HepG2 (cell line): ENCODE measurements around the gene USP20. TPM values are rescaled to one million over a fixed set of nuclear protein-coding genes. Genes with fewer than 3 reads are reported as not detected.

Experiments
- ATAC-seq: fragments of 200-7000 bp; cut with Tn5 transposase; 3 replicates; pipeline ENCODE4 v1.9.1; 2020; ENCODE audit warnings: mild to moderate bottlenecking, moderate library complexity
- BruUV-seq: library from RNA; stranded (reverse); fragments of 400-500 nt; replicated peaks from 2 replicates; lab custom pipeline; 2021; lab: Mats Ljungman, UMichigan
- CTCF ChIA-PET: fragments of 300-600 bp; formaldehyde crosslinking; extraction: SDS; loops from one replicate; lab custom pipeline; 2021; ENCODE audit warnings: low total read pairs, inconsistent platforms, low intra/inter-chr PET ratio; lab: Yijun Ruan, JAX
- POLR2A ChIA-PET: fragments of 350-600 bp; sonication (Branson Sonifier 250); formaldehyde crosslinking; loops from one replicate; lab custom pipeline; 2020; ENCODE audit warnings: antibody characterized with exemption, inconsistent platforms; lab: Yijun Ruan, JAX
- DNase-seq: peaks from one replicate; pipeline ENCODE4 v3.0.0-alpha.2; 2015; ENCODE audit warnings: low spot score
- FAIRE-seq: peaks from 3 replicates; lab custom pipeline; 2011; peaks lifted over from hg19 to GRCh38; lab: Jason Lieb, UNC
- H2AFZ ChIP-seq: one replicate; pipeline ENCODE4 v1.6.1; 2011; ENCODE audit warnings: low read length, inconsistent platforms
- H3K27ac ChIP-seq: fragments of 300-600 bp; 3 replicates; pipeline ENCODE4 v1.8.0; 2011; ENCODE audit warnings: mixed run types, mild to moderate bottlenecking, mixed read lengths, low read length, inconsistent platforms; ENCODE audit not compliant: insufficient read depth; ENCODE audit errors: extremely low read length
- H3K27me3 ChIP-seq, 2 experiments: fragments of 200-600 bp in 1 of 2; 2 replicates in 1 of 2; 3 replicates in 1 of 2; pipeline versions ENCODE4 v1.6.0 to v1.8.0; 2011; ENCODE audit warnings: low read length in 2 of 2, mild to moderate bottlenecking in 2 of 2, moderate library complexity in 2 of 2, inconsistent platforms in 1 of 2; ENCODE audit not compliant: insufficient read depth in 2 of 2, control insufficient read depth in 1 of 2
- H3K36me3 ChIP-seq, 2 experiments: fragments of 200-600 bp in 1 of 2; replicated peaks in 1 of 2; 2 replicates in 1 of 2; 3 replicates in 1 of 2; pipeline versions ENCODE4 v1.5.1 to v1.8.0; 2011; ENCODE audit warnings: low read length in 2 of 2, inconsistent platforms in 1 of 2; ENCODE audit not compliant: insufficient read depth in 2 of 2, control insufficient read depth in 1 of 2
- H3K4me1 ChIP-seq: 2 replicates; pipeline ENCODE4 v1.5.1; 2012; ENCODE audit warnings: low read length, inconsistent platforms; ENCODE audit not compliant: insufficient read depth
- H3K4me2 ChIP-seq: 2 replicates; pipeline ENCODE4 v1.6.0; 2011; ENCODE audit warnings: low read depth, low read length, inconsistent platforms
- H3K4me3 ChIP-seq, 3 experiments: fragments of 200-600 bp in 1 of 3; sonication (generic), shearing (Covaris generic) in 1 of 3; replicated peaks in 1 of 3; 2 replicates each; pipeline ENCODE4 v1.5.1; 2011 to 2016; ENCODE audit warnings: low read length in 3 of 3, inconsistent platforms in 2 of 3, low read depth in 2 of 3, mild to moderate bottlenecking in 2 of 3, control low read depth in 1 of 3, mixed read lengths in 1 of 3; ENCODE audit not compliant: insufficient read depth in 1 of 3
- H3K79me2 ChIP-seq: one replicate; pipeline ENCODE4 v1.6.1; 2011; ENCODE audit warnings: low read length, inconsistent platforms; ENCODE audit not compliant: insufficient read depth
- H3K9ac ChIP-seq: 2 replicates; pipeline ENCODE4 v1.6.0; 2011; ENCODE audit warnings: mild to moderate bottlenecking, low read depth, low read length, inconsistent platforms; ENCODE audit not compliant: insufficient read depth
- H3K9me3 ChIP-seq: 2 replicates; pipeline ENCODE4 v1.5.1; 2012; ENCODE audit warnings: mild to moderate bottlenecking, low read length
- H4K20me1 ChIP-seq: 2 replicates; pipeline ENCODE4 v1.6.0; 2011; ENCODE audit warnings: inconsistent platforms, mild to moderate bottlenecking, low read length, moderate library complexity; ENCODE audit not compliant: insufficient read depth
- AKAP8 ChIP-seq: sonication (generic); formaldehyde crosslinking; IDR thresholded peaks from 2 replicates; pipeline ENCODE4 v1.5.1; 2020; ENCODE audit warnings: mild to moderate bottlenecking, missing genetic modification reagents
- CERS6 ChIP-seq: sonication (generic); formaldehyde crosslinking; IDR thresholded peaks from 2 replicates; pipeline ENCODE4 v1.5.0; 2020; ENCODE audit warnings: missing genetic modification reagents
- GABPA ChIP-seq, 2 experiments: IDR thresholded peaks; 2 replicates each; pipeline ENCODE4 v1.6.1; 2011 to 2016; ENCODE audit warnings: low read depth in 2 of 2, low read length in 1 of 2, missing biosample characterization in 1 of 2, missing genetic modification characterization in 1 of 2
- HMGA1 ChIP-seq: sonication (generic); formaldehyde crosslinking; conservative IDR thresholded peaks from 2 replicates; pipeline ENCODE4 v1.4.0; 2020; ENCODE audit warnings: missing genetic modification reagents
- ISL2 ChIP-seq: sonication (generic); formaldehyde crosslinking; IDR thresholded peaks from 2 replicates; pipeline ENCODE4 v1.5.0; 2020; ENCODE audit warnings: missing genetic modification reagents
- JARID2 ChIP-seq: sonication (generic); formaldehyde crosslinking; IDR thresholded peaks from 2 replicates; pipeline ENCODE4 v1.8.1; 2023; ENCODE audit warnings: missing genetic modification reagents, inconsistent platforms; ENCODE audit not compliant: insufficient replicate concordance
- KLF11 ChIP-seq: IDR thresholded peaks from 2 replicates; pipeline ENCODE4 v1.6.1; 2016; ENCODE audit warnings: missing compliant biosample characterization
- MIER2 ChIP-seq: IDR thresholded peaks from 2 replicates; pipeline ENCODE4 v1.6.1; 2016; ENCODE audit warnings: missing biosample characterization, missing genetic modification reagents
- MIXL1 ChIP-seq: IDR thresholded peaks from 2 replicates; pipeline ENCODE4 v1.6.1; 2016
- NCOR1 ChIP-seq: fragments of 200-600 bp; sonication (generic); IDR thresholded peaks from 2 replicates; pipeline ENCODE4 v1.7.0; 2017; ENCODE audit warnings: antibody characterized with exemption, low read length, borderline replicate concordance
- NR2F1 ChIP-seq, 2 experiments: fragments of 450-650 bp in 1 of 2; formaldehyde crosslinking in 1 of 2; IDR thresholded peaks; 2 replicates each; pipeline versions ENCODE4 v1.5.0 to v1.6.1; 2016 to 2020; ENCODE audit warnings: mild to moderate bottlenecking in 1 of 2, missing compliant biosample characterization in 1 of 2, missing genetic modification reagents in 1 of 2, moderate library complexity in 1 of 2
- PHF8 ChIP-seq: sonication (generic); formaldehyde crosslinking; IDR thresholded peaks from 2 replicates; pipeline ENCODE4 v1.5.0; 2020; ENCODE audit warnings: missing genetic modification reagents
- THAP7 ChIP-seq: sonication (generic); formaldehyde crosslinking; IDR thresholded peaks from 2 replicates; pipeline ENCODE4 v1.8.1; 2023; ENCODE audit warnings: mild to moderate bottlenecking, missing genetic modification reagents
- ZFX ChIP-seq: sonication (generic); formaldehyde crosslinking; IDR thresholded peaks from 2 replicates; pipeline ENCODE4 v1.4.0; 2020; ENCODE audit warnings: mild to moderate bottlenecking, low read depth, missing genetic modification reagents, moderate library complexity
- ZNF274 ChIP-seq: sonication (generic); formaldehyde crosslinking; IDR thresholded peaks from 2 replicates; pipeline ENCODE4 v1.5.1; 2020; ENCODE audit warnings: mild to moderate bottlenecking, missing genetic modification reagents
- ZNF296 ChIP-seq: sonication (generic); formaldehyde crosslinking; conservative IDR thresholded peaks from 2 replicates; pipeline ENCODE4 v1.5.0; 2020; ENCODE audit warnings: mild to moderate bottlenecking, missing genetic modification reagents
- ZNF383 ChIP-seq: sonication (generic); formaldehyde crosslinking; IDR thresholded peaks from 2 replicates; pipeline ENCODE4 v1.4.0; 2020; ENCODE audit warnings: missing genetic modification reagents, mild to moderate bottlenecking, borderline replicate concordance
- ZNF652 ChIP-seq: IDR thresholded peaks from 2 replicates; pipeline ENCODE4 v1.6.1; 2016; ENCODE audit warnings: low read depth, borderline replicate concordance
- ZSCAN20 ChIP-seq: sonication (generic); formaldehyde crosslinking; IDR thresholded peaks from 2 replicates; pipeline ENCODE4 v1.4.0; 2020; ENCODE audit warnings: missing genetic modification reagents, mild to moderate bottlenecking, borderline replicate concordance
- WGBS: methylation state at CpG from one replicate; pipeline ENCODE4 v1.1.6; 2017; ENCODE audit warnings: low lambda C conversion rate; 5-methylcytosine and 5-hydroxymethylcytosine counted together
- in situ Hi-C: cut with HindIII; loops from 2 replicates; pipeline ENCODE4 v1.10.0; 2017; ENCODE audit warnings: low pct_unique_long_range_greater_than_20kb; ENCODE audit not compliant: extremely low pct_ligation_motif_present
- intact Hi-C: fragments of 100-400 bp; cut with micrococcal nuclease; formaldehyde crosslinking; loops from one replicate; pipeline ENCODE4 v1.10.0; 2022; ENCODE audit not compliant: unreplicated experiment
- polyA plus RNA-seq, 8 experiments: library from polyadenylated mRNA; depleted of rRNA in 3 of 8; stranded (reverse) in 7 of 8; unstranded in 1 of 8; fragments of >200 nt; fragmentation: Illumina TruSeq in 4 of 8; extraction: Trizol in 4 of 8; gene quantifications; 2 replicates each; pipeline versions ENCODE4 v1.2.1 to v1.2.3, GENCODE V29; 2011 to 2016; ENCODE audit warnings: low read depth in 4 of 8, missing spikeins in 1 of 8, mixed read lengths in 1 of 8; ENCODE audit not compliant: insufficient read depth in 1 of 8
- total RNA-seq, 5 experiments: library from RNA; depleted of rRNA; stranded (reverse); fragments of >200 nt; fragmentation: Illumina TruSeq; extraction: Trizol; gene quantifications; 2 replicates each; pipeline ENCODE4 v1.2.3, GENCODE V29; 2016; ENCODE audit warnings: low read depth in 1 of 5

The USP20 gene
- total and polyA plus RNA-seq, 2 of the 13 experiments (the other 11 are each of a cell fraction or from before 2014, with no cell fraction given), result 4.4 to 5.9 TPM

GRCh38 chr9:129888293-129889121, 53.2 kb downstream of the USP20 start:
- Histone ChIP-seq H2AFZ (no peak overlapping the region), H3K9ac (no peak overlapping the region), H3K4me1 (peaks cover 26% of the 10 kb centered on the region), H3K79me2 (no peaks in the 10 kb centered on the region), H4K20me1 (no peaks in the 10 kb centered on the region), H3K4me3 (no peak overlapping the region), H3K4me2 (no peak overlapping the region), H3K27me3 (no peaks in the 10 kb centered on the region; a peak in 1 of 5 replicates), H3K36me3 (peaks cover 4% of the 10 kb centered on the region in 2 experiments; a peak in 2 of 5 replicates), H3K9me3 (no peaks in the 10 kb centered on the region), H3K27ac (no peak overlapping the region)
- intact Hi-C loops (loop anchor here (5.0 kb wide), 1 partner anchor 209 kb away; no protein-coding TSS in a partner anchor), in situ Hi-C loops (loop anchor here (5.0 to 10.0 kb wide), 2 partner anchors 154 to 216 kb away; partner anchors contain the start of gene FNBP1)
- TF ChIP-seq KLF11 (CRISPR knock-in tag) (no peak), CERS6 (CRISPR knock-in tag) (no peak), ZNF296 (no peak), NCOR1 (no peak), ZFX (CRISPR knock-in tag) (no peak), HMGA1 (CRISPR knock-in tag) (no peak), ZNF383 (CRISPR knock-in tag) (no peak), ZSCAN20 (CRISPR knock-in tag) (no peak), ZNF274 (CRISPR knock-in tag) (no peak), NR2F1 (CRISPR knock-in tag; IDR thresholded peaks at IDR 0.05) (no peak), AKAP8 (no peak), JARID2 (CRISPR knock-in tag) (no peak), MIER2 (CRISPR knock-in tag) (no peak), ISL2 (CRISPR knock-in tag) (no peak), ZNF652 (CRISPR knock-in tag) (no peak), THAP7 (CRISPR knock-in tag) (no peak), PHF8 (CRISPR knock-in tag) (no peak), MIXL1 (CRISPR knock-in tag) (no peak), GABPA (IDR thresholded peaks at IDR 0.05; ENCODE audit: low read depth, low read length) (no peak), GABPA (CRISPR knock-in tag; IDR thresholded peaks at IDR 0.05; ENCODE audit: low read depth) (no peak)
- BruUV-seq, result no TSS peak
- WGBS, result 90% methylated on average over 24 of the region's 29 CpGs
- FAIRE-seq, result no peak
- CTCF ChIA-PET, result no interaction called here
- no peak for ATAC-seq
- POLR2A ChIA-PET, result no interaction called here
- DNase-seq, result no peak
